Astrocyte of the cerebellum (primary cell): ENCODE results near the gene SMAD6.

Experiments
- DNase-seq: peaks from one replicate; pipeline ENCODE4 v3.0.0-alpha.2; 2011; ENCODE audit warnings: low read depth
- H3K4me3 ChIP-seq: 2 replicates; pipeline ENCODE4 v1.5.1; 2011; ENCODE audit warnings: mild to moderate bottlenecking, low read depth, low read length, moderate library complexity
- CTCF ChIP-seq: IDR thresholded peaks from 2 replicates; pipeline ENCODE4 v1.5.1; 2012; ENCODE audit warnings: low read length, low read depth, moderate library complexity, mild to moderate bottlenecking; ENCODE audit errors: missing control alignments
- in situ Hi-C: cut with HindIII; loops from 2 replicates; pipeline ENCODE4 v1.10.0; 2017; ENCODE audit warnings: low sequenced_read_pairs

Gene SMAD6

GRCh38 chr15:66704803-66705153 is 2.7 kb downstream of the SMAD6 start:
- H3K4me3 ChIP-seq, result peak overlapping the region; percentile 63
- TF ChIP-seq CTCF, result no peak
- DNase-seq, result no peak
- in situ Hi-C loops, result loop anchor here (5.0 kb wide), 1 partner anchor 107 kb away; no protein-coding TSS in a partner anchor

DNA sequence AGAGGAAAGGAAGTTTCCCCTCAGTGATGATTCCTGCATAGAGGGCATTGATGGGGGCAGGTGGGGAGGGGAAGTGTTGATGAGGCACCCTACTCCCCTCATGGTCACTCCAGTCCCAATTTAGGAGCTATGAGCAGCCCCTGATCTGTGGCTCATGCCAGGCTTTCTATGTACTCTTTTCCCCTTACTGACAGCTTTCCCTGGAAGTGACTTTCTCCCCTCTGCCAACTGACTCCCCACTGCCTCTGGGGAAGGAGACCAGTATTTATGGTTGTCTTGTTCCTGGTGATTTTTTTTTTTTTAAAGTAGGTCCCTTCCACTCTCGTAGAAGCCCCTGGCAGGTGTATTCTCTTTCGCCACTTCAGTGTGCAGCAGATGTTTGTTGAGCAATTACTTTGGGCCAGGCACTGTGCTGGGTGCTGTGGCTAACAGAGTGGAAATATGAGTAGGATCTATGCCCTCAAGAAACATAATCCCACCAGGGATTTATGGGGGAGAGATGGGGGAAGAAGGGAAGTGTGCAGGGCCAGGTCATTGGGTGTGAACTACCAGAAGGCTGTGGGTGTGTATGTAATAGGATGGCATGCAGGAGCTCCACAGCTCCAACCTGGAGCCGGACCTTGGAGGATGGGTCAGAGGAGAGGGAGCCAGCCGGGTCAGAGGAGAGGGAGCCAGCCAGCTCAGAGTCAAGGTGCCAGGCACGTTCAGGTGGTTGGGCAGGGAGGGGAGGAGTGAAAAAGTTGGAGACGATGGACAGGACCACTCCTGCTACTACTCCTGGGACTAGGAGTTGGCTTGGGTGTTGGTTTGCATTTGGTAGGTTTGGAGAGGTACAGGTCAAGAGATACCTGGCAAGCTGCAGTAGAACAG is 3.5 kb downstream of the SMAD6 start:
- no peak for DNase-seq
- H3K4me3 ChIP-seq, result peak overlapping the region; percentile 63
- in situ Hi-C loops, result no loop called here
- no peak for TF ChIP-seq CTCF

- no peak for DNase-seq
- H3K4me3 ChIP-seq, result peak overlapping the region; percentile 63
- TF ChIP-seq CTCF, result peak; percentile 58
- in situ Hi-C loops, result no loop called here
These were observed 4.2 kb downstream of the SMAD6 start for GRCh38 chr15:66706225-66706732.

- no peak for DNase-seq
- in situ Hi-C loops, result no loop called here
- peak overlapping the region; percentile 63 for H3K4me3 ChIP-seq
- no peak for TF ChIP-seq CTCF
These were observed 4.8 kb downstream of the SMAD6 start for GRCh38 chr15:66706840-66707239.

DNA sequence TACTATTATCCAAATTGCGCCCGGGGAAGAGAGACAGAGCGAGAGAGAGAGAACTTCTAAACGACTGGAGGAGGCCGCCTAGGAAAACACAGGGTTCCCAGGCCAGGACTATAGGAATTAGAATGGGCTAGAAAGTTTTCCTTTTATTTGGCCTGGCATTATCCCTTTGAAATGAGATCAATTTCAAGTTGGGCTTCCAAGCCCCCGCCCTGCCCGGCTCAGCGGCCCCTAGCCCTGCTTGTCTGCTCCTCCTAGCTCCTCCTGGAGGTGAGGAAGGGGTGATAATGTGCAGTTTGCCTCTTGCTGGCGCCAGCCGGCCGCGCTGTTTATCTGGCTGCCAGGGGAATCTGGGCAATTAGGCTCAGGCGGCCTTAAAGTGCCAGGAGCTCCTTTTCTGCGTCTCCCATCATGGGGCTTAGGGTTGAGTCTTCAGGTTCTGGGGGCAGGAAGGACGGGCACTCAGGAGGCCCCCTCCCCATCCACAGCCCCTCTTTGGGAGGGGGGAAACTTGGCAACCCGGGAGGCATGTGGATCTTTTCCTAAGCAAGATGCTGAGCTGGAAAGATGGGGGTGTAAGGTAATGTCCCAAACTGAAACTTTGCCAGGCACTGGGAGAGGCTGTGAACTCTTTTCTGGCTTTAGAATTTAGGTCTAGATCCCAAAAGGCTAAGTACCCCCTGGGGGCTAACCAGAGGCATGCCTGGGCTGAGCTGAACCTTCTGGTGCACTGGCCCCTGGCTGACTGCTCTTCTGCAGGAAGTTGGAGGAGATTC is 5.5 kb downstream of the SMAD6 start:
- peak; percentile 58 for TF ChIP-seq CTCF
- in situ Hi-C loops, result no loop called here
- H3K4me3 ChIP-seq, result peak overlapping the region; percentile 63
- DNase-seq, result no peak

GRCh38 chr15:66708389-66708788 is 6.4 kb downstream of the SMAD6 start:
- TF ChIP-seq CTCF, result no peak
- in situ Hi-C loops, result no loop called here
- H3K4me3 ChIP-seq, result no peak overlapping the region
- no peak for DNase-seq
